Naive thymus-derived CD4-positive, alpha-beta T cell (primary cell): Measurements from ENCODE around the gene KCNN3. TPM values are rescaled to one million over a fixed set of nuclear protein-coding genes. Genes with fewer than 3 reads are reported as not detected.

Experiments used
- ATAC-seq: fragments of 150-1000 bp; cut with Tn5 transposase; 2 replicates; pipeline ENCODE4 v1.10.0; 2021; ENCODE audit warnings: mild to moderate bottlenecking, moderate library complexity
- CTCF ChIA-PET: fragments of 350-600 bp; sonication (Branson Sonifier 250); formaldehyde crosslinking; loops from one replicate; lab custom pipeline; 2021; ENCODE audit warnings: antibody characterized with exemption; lab: Charles Lee
- POLR2A ChIA-PET: fragments of 350-600 bp; sonication (Branson Sonifier 250); formaldehyde crosslinking; loops from one replicate; lab custom pipeline; 2021; ENCODE audit warnings: antibody characterized with exemption, inconsistent platforms; lab: Charles Lee
- DNase-seq, 9 donors: peaks; one replicate each; pipeline versions ENCODE4 v3.0.0 to v3.0.0-alpha.2; 2020 to 2022; ENCODE audit warnings: mixed read lengths in 1 of 9
- H3K27ac ChIP-seq: one replicate; pipeline ENCODE4 v1.7.0; 2013; ENCODE audit warnings: mild to moderate bottlenecking, low read depth, low read length, moderate library complexity
- H3K27me3 ChIP-seq, 2 donors: one replicate each; pipeline ENCODE4 v1.7.0; 2013; ENCODE audit warnings: low read length in 2 of 2, mild to moderate bottlenecking in 2 of 2, moderate library complexity in 2 of 2; ENCODE audit not compliant: control insufficient read depth in 2 of 2, insufficient read depth in 2 of 2
- H3K36me3 ChIP-seq, 3 experiments: 1 replicate in 2 of 3; 2 replicates in 1 of 3; pipeline ENCODE4 v1.7.0; 2013; ENCODE audit warnings: low read length in 3 of 3, mild to moderate bottlenecking in 3 of 3, moderate library complexity in 1 of 3; ENCODE audit not compliant: insufficient read depth in 3 of 3, control insufficient read depth in 2 of 3
- H3K4me1 ChIP-seq, 2 donors: one replicate each; pipeline ENCODE4 v1.7.0; 2013; ENCODE audit warnings: low read length in 2 of 2, mild to moderate bottlenecking in 2 of 2, moderate library complexity in 1 of 2; ENCODE audit not compliant: control insufficient read depth in 2 of 2, insufficient read depth in 2 of 2
- H3K4me3 ChIP-seq: 2 replicates; pipeline ENCODE4 v1.7.0; 2013; ENCODE audit warnings: mild to moderate bottlenecking, low read length
- H3K9me3 ChIP-seq, 3 experiments: 1 replicate in 2 of 3; 2 replicates in 1 of 3; pipeline ENCODE4 v1.7.0; 2013; ENCODE audit warnings: low read length in 3 of 3; ENCODE audit not compliant: control insufficient read depth in 2 of 3
- H3K27ac Mint-ChIP-seq, 9 donors: one replicate each; pipeline ENCODE4 v1.8.0; 2020 to 2022; ENCODE audit warnings: mixed read lengths in 9 of 9, mild to moderate bottlenecking in 8 of 9, moderate library complexity in 5 of 9, inconsistent platforms in 2 of 9
- H3K27me3 Mint-ChIP-seq, 5 donors: one replicate each; pipeline ENCODE4 v1.8.0; 2021 to 2022; ENCODE audit warnings: mixed read lengths in 5 of 5, mild to moderate bottlenecking in 1 of 5
- H3K36me3 Mint-ChIP-seq, 5 donors: one replicate each; pipeline ENCODE4 v1.8.0; 2020 to 2022; ENCODE audit warnings: mixed read lengths in 5 of 5, mild to moderate bottlenecking in 3 of 5, inconsistent platforms in 1 of 5
- H3K4me1 Mint-ChIP-seq, 7 donors: one replicate each; pipeline ENCODE4 v1.8.0; 2020 to 2022; ENCODE audit warnings: mixed read lengths in 7 of 7, mild to moderate bottlenecking in 3 of 7, inconsistent platforms in 1 of 7
- H3K4me3 Mint-ChIP-seq, 10 donors: one replicate each; pipeline ENCODE4 v1.8.0; 2020 to 2022; ENCODE audit warnings: mild to moderate bottlenecking in 10 of 10, mixed read lengths in 10 of 10, moderate library complexity in 6 of 10, inconsistent platforms in 2 of 10
- H3K9me3 Mint-ChIP-seq, 11 donors: one replicate each; pipeline ENCODE4 v1.8.0; 2020 to 2022; ENCODE audit warnings: mixed read lengths in 11 of 11, mild to moderate bottlenecking in 4 of 11, inconsistent platforms in 1 of 11, moderate library complexity in 1 of 11
- intact Hi-C, 2 donors: fragments of 100-400 bp; cut with micrococcal nuclease; formaldehyde crosslinking; loops; one replicate each; pipeline ENCODE4 v1.15.1; 2023
- polyA plus RNA-seq, 2 donors: library from polyadenylated mRNA; unstranded; fragments of 300-500 nt; fragmentation: Illumina TruSeq; gene quantifications; one replicate each; pipeline ENCODE4 v1.2.3, GENCODE V29; 2021
- total RNA-seq, 6 experiments: library from RNA in 5 of 6; stranded (reverse) in 5 of 6; gene quantifications; 1 replicate in 5 of 6; 2 replicates in 1 of 6; pipeline ENCODE4 v1.2.3 and lab custom pipeline; 2021 to 2026

The KCNN3 gene
- total and polyA plus RNA-seq, 7 experiments from 2014 or later, result 0.05 to 0.29 (median 0.15) TPM; not detected in 3

- intact Hi-C loops, result loop anchor here in 1 of 2 donors (10.0 kb wide), 1 partner anchor 404 kb away; the partner anchor contains the start of gene EFNA4
- peaks cover 0 to 2% (median 0%) of the 10 kb centered on the region in 11 donors for H3K9me3 Mint-ChIP-seq
- CTCF ChIA-PET, result interaction anchor here (1.3 kb wide), 1 partner anchor 9 kb away, joined by 8 read pairs; no protein-coding TSS in a partner anchor
These were observed 209.0 kb downstream of the KCNN3 start for GRCh38 chr1:154661110-154661509.

DNA sequence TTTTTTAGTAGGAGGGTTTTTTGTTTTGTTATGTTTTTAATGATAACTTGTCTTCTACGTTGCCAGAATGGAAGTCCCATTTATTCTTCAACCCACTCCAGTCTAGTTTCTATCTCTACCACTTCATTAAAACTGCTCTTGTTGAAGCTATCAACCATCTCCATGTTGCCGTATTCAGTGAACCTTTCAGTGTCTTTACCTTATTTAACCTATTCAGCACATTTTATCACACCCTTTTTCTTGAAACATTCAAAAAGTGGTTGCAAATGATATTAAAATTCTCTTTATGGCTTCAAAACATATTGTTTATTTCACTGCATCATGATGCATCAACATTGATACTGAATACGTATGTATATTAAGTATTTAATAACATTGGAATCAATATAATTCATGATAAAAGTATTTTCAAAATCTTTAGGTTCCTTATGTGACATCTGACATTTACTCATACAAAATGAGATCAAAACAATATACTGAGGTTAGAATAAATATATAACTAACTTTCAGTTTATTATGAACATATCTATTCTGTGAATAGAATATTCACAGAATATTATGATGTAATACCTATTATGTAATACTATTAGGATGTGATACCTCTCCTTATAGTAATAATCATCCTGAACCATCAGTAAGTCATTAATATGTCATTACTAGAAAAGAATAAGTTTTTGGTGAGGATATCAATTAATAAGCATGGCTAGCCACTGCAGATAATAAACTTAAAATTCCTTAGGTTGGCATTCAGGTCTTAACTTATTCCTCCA lies 210.1 kb downstream of the KCNN3 start:
- Mint-ChIP-seq H3K36me3 (no peaks in the 10 kb centered on the region), H3K4me1 (no peaks in the 10 kb centered on the region), H3K27me3 (peaks cover 32 to 62% (median 39%) of the 10 kb centered on the region in 5 donors), H3K9me3 (peaks cover 0 to 2% (median 0%) of the 10 kb centered on the region in 11 donors), H3K4me3 (no peak overlapping the region), H3K27ac (no peak overlapping the region)
- ChIA-PET CTCF (interaction anchor here (1.3 kb wide), 1 partner anchor 10 kb away, joined by 8 read pairs; no protein-coding TSS in a partner anchor), POLR2A (no interaction called here)
- ATAC-seq (no peak), DNase-seq (no peak)
- Histone ChIP-seq H3K4me3 (no peak overlapping the region), H3K9me3 (no peaks in the 10 kb centered on the region), H3K27ac (no peak overlapping the region), H3K36me3 (no peaks in the 10 kb centered on the region), H3K4me1 (no peaks in the 10 kb centered on the region), H3K27me3 (no peaks in the 10 kb centered on the region)
- intact Hi-C loops, result loop anchor here in 1 of 2 donors (10.0 kb wide), 1 partner anchor 405 kb away; the partner anchor contains the start of gene EFNA4

More at GRCh38 chr1:154661110-154661509, 209.0 kb downstream of the KCNN3 start:
- no peaks in the 10 kb centered on the region for H3K36me3 Mint-ChIP-seq
- DNase-seq (no peak), ATAC-seq (no peak)
- H3K27ac Mint-ChIP-seq, result no peak overlapping the region
- no peak overlapping the region for H3K4me3 ChIP-seq
- no peaks in the 10 kb centered on the region for H3K9me3 ChIP-seq
- H3K27me3 Mint-ChIP-seq, result peaks cover 32 to 56% (median 37%) of the 10 kb centered on the region in 5 donors
- no peaks in the 10 kb centered on the region for H3K4me1 ChIP-seq
- H3K27me3 ChIP-seq, result no peaks in the 10 kb centered on the region
- H3K4me1 Mint-ChIP-seq, result no peaks in the 10 kb centered on the region
- H3K27ac ChIP-seq, result no peak overlapping the region
- H3K4me3 Mint-ChIP-seq, result no peak overlapping the region
- H3K36me3 ChIP-seq, result no peaks in the 10 kb centered on the region
- POLR2A ChIA-PET, result no interaction called here

DNA sequence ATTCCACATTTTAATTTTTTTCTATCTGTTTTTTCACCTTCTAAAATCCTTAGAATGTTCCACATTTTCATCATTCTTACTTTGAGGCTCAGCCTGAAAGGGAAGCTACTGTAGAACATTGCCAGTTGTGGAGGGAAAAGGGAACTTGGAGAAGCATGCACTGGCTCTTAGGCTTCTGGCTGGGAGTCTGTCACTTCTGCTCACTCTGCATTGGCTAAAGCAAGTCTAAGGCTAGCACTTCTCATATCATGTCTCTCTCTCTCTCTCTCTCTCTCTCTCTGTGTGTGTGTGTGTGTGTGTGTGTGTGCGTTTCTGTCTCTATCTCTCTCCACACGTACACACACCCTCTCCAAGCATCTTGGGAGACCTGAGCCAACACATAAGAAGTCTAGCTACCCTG lies 212.5 kb downstream of the KCNN3 start:
- intact Hi-C loops, result no loop called here
- ATAC-seq, result peak; percentile 46
- Mint-ChIP-seq H3K9me3 (peaks cover 0 to 2% (median 0%) of the 10 kb centered on the region in 11 donors), H3K27me3 (peaks cover 32 to 82% (median 39%) of the 10 kb centered on the region in 5 donors), H3K4me3 (no peak overlapping the region), H3K27ac (no peak overlapping the region), H3K4me1 (no peaks in the 10 kb centered on the region), H3K36me3 (no peaks in the 10 kb centered on the region)
- H3K27ac ChIP-seq, result no peak overlapping the region
- no peaks in the 10 kb centered on the region for H3K4me1 ChIP-seq
- no peaks in the 10 kb centered on the region for H3K27me3 ChIP-seq
- no peak for DNase-seq
- H3K36me3 ChIP-seq, result no peaks in the 10 kb centered on the region
- CTCF ChIA-PET, result interaction anchor here (0.7 to 0.9 kb wide), 2 partner anchors 9 to 29 kb away, joined by 3 read pairs; no protein-coding TSS in a partner anchor
- H3K9me3 ChIP-seq, result no peaks in the 10 kb centered on the region
- H3K4me3 ChIP-seq, result no peak overlapping the region
- POLR2A ChIA-PET, result no interaction called here

DNA sequence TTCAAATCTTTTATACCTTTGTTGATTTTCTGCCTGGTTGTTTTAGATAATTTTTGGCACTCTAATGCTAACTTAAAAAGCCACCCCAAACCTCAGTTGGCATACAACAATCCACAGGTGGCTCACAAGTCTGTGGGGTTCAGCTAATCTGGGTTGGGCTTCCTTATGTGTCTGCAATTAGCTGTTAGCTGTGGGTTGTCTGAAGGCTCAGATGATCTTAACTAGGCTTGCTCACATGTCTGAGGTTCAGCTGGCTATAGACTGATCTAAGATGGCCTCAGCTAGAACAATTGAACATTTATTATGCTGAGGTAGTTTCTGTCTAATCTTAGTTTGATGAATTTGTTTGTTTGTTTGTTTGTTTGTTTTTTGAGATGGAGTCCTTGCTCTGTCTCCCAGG lies 217.2 kb downstream of the KCNN3 start:
- no peaks in the 10 kb centered on the region for H3K27me3 ChIP-seq
- Mint-ChIP-seq H3K27ac (no peak overlapping the region), H3K4me3 (no peak overlapping the region), H3K9me3 (peaks cover 0 to 2% (median 0%) of the 10 kb centered on the region in 11 donors), H3K36me3 (no peaks in the 10 kb centered on the region), H3K4me1 (no peaks in the 10 kb centered on the region), H3K27me3 (peaks cover 0 to 74% (median 10%) of the 10 kb centered on the region in 5 donors)
- no peaks in the 10 kb centered on the region for H3K4me1 ChIP-seq
- no peak overlapping the region for H3K27ac ChIP-seq
- DNase-seq (no peak), ATAC-seq (no peak)
- intact Hi-C loops, result no loop called here
- no peak overlapping the region for H3K4me3 ChIP-seq
- POLR2A ChIA-PET, result no interaction called here
- CTCF ChIA-PET, result interaction anchor here (1.3 kb wide), 1 partner anchor 226 kb away, joined by 3 read pairs; no protein-coding TSS in a partner anchor
- H3K36me3 ChIP-seq, result no peaks in the 10 kb centered on the region
- H3K9me3 ChIP-seq, result no peaks in the 10 kb centered on the region

Other genes with a start within 250 kb of the KCNN3 start
- 10 to 100 TPM; 11.3 to 35.1 (median 12.6) TPM for gene PMVK, start 66.4 kb upstream of the KCNN3 start, total RNA-seq
- gene PMVK, start 66.4 kb upstream of the KCNN3 start, polyA plus RNA-seq, result 10 to 100 TPM; 38.7 to 41.4 TPM
- gene PBXIP1, start 85.8 kb upstream of the KCNN3 start, total RNA-seq, result 100 to 1,000 TPM; 107 to 390 (median 383) TPM
- 100 to 1,000 TPM; 234 to 318 TPM for gene PBXIP1, start 85.8 kb upstream of the KCNN3 start, polyA plus RNA-seq
- 10 to 100 TPM; 33.0 to 69.5 (median 46.2) TPM for gene PYGO2, start 91.5 kb upstream of the KCNN3 start, total RNA-seq
- 10 to 100 TPM; 33.0 to 64.0 TPM for gene PYGO2, start 91.5 kb upstream of the KCNN3 start, polyA plus RNA-seq
- 10 to 100 TPM; 71.0 to 76.9 (median 73.7) TPM for gene SHC1, start 100.5 kb upstream of the KCNN3 start, total RNA-seq
- 10 to 100 TPM; 29.6 to 38.3 TPM for gene SHC1, start 100.5 kb upstream of the KCNN3 start, polyA plus RNA-seq
- 100 to 1,000 TPM in 1 of 5 experiments, 10 to 100 TPM in 3, 1 to 10 TPM in 1; 8.4 to 105 (median 10.2) TPM for gene CKS1B, start 104.4 kb upstream of the KCNN3 start, total RNA-seq
- gene CKS1B, start 104.4 kb upstream of the KCNN3 start, polyA plus RNA-seq, result 10 to 100 TPM; 37.1 to 55.2 TPM
- gene FLAD1, start 113.1 kb upstream of the KCNN3 start, total RNA-seq, result 10 to 100 TPM; 24.4 to 50.2 (median 50.0) TPM
- gene FLAD1, start 113.1 kb upstream of the KCNN3 start, polyA plus RNA-seq, result 10 to 100 TPM; 33.3 to 45.8 TPM
- gene LENEP, start 123.3 kb upstream of the KCNN3 start, total RNA-seq, result 1 to 10 TPM in 3 of 5 experiments, not detected in 2; 1.4 to 3.2 (median 2.6) TPM
- not detected for gene LENEP, start 123.3 kb upstream of the KCNN3 start, polyA plus RNA-seq
- 100 to 1,000 TPM in 1 of 5 experiments, 10 to 100 TPM in 4; 42.7 to 139 (median 61.0) TPM for gene ZBTB7B, start 132.5 kb upstream of the KCNN3 start, total RNA-seq
- 1 to 10 TPM; 3.0 to 6.7 TPM for gene ZBTB7B, start 132.5 kb upstream of the KCNN3 start, polyA plus RNA-seq
- 1 to 10 TPM in 4 of 5 experiments, under 1 TPM in 1; 0.22 to 3.3 (median 2.4) TPM for gene DCST2, start 163.5 kb upstream of the KCNN3 start, total RNA-seq
- gene DCST2, start 163.5 kb upstream of the KCNN3 start, polyA plus RNA-seq, result not detected
- under 1 TPM in 3 of 5 experiments, not detected in 2; 0.19 to 0.78 (median 0.42) TPM for gene DCST1, start 163.5 kb upstream of the KCNN3 start, total RNA-seq
- gene DCST1, start 163.5 kb upstream of the KCNN3 start, polyA plus RNA-seq, result not detected
- 10 to 100 TPM; 16.9 to 53.7 (median 28.8) TPM for gene ADAM15, start 181.0 kb upstream of the KCNN3 start, total RNA-seq
- gene ADAM15, start 181.0 kb upstream of the KCNN3 start, polyA plus RNA-seq, result 1 to 10 TPM; 5.8 to 8.5 TPM
- 1 to 10 TPM; 3.9 to 9.4 (median 7.7) TPM for gene EFNA4, start 193.5 kb upstream of the KCNN3 start, total RNA-seq
- gene EFNA4, start 193.5 kb upstream of the KCNN3 start, polyA plus RNA-seq, result 1 to 10 TPM; 2.1 to 3.9 TPM
- gene EFNA3, start 208.6 kb upstream of the KCNN3 start, total RNA-seq, result 1 to 10 TPM in 4 of 5 experiments, under 1 TPM in 1; 0.42 to 4.0 (median 2.7) TPM
- under 1 TPM; 0.51 to 0.72 TPM for gene EFNA3, start 208.6 kb upstream of the KCNN3 start, polyA plus RNA-seq